Osteoblast (primary cell): Measurements from ENCODE around the gene ST3GAL6. TPM values are rescaled to one million over a fixed set of nuclear protein-coding genes. Genes with fewer than 3 reads are reported as not detected.

Source experiments
- DNase-seq: peaks from one replicate; pipeline ENCODE4 v3.0.0; 2011; ENCODE audit warnings: low spot score, mixed read lengths; ENCODE audit not compliant: insufficient read length; ENCODE audit errors: missing footprints
- H2AFZ ChIP-seq: 2 replicates; pipeline ENCODE4 v1.6.0; 2011; ENCODE audit warnings: mild to moderate bottlenecking, low read length
- H3K27ac ChIP-seq: 2 replicates; pipeline ENCODE4 v1.5.1; 2011; ENCODE audit warnings: mild to moderate bottlenecking, low read depth, low read length, moderate library complexity
- H3K27me3 ChIP-seq: 2 replicates; pipeline ENCODE4 v1.6.0; 2012; ENCODE audit warnings: mild to moderate bottlenecking, control low read depth, inconsistent platforms, low read length, moderate library complexity; ENCODE audit not compliant: insufficient read depth
- H3K36me3 ChIP-seq: 2 replicates; pipeline ENCODE4 v1.5.1; 2011; ENCODE audit warnings: mild to moderate bottlenecking, low read length, control low read depth, moderate library complexity; ENCODE audit not compliant: insufficient read depth
- H3K4me1 ChIP-seq: 2 replicates; pipeline ENCODE4 v1.5.1; 2011; ENCODE audit warnings: mild to moderate bottlenecking, low read length, control low read depth, moderate library complexity; ENCODE audit not compliant: insufficient read depth
- H3K4me2 ChIP-seq: 2 replicates; pipeline ENCODE4 v1.6.0; 2011; ENCODE audit warnings: mild to moderate bottlenecking, low read length; ENCODE audit not compliant: insufficient read depth
- H3K4me3 ChIP-seq: fragments of 200-600 bp; sonication (generic); 3 replicates; pipeline ENCODE4 v1.5.1; 2012; ENCODE audit warnings: mild to moderate bottlenecking, low read length, inconsistent platforms; ENCODE audit not compliant: insufficient read depth
- H3K79me2 ChIP-seq: 2 replicates; pipeline ENCODE4 v1.6.0; 2012; ENCODE audit warnings: mild to moderate bottlenecking, low read length, control low read depth, inconsistent platforms; ENCODE audit not compliant: insufficient read depth
- H3K9me3 ChIP-seq: 2 replicates; pipeline ENCODE4 v1.5.1; 2011; ENCODE audit warnings: low read depth, low read length, control low read depth
- H4K20me1 ChIP-seq: 2 replicates; pipeline ENCODE4 v1.6.0; 2012; ENCODE audit warnings: mild to moderate bottlenecking, low read length, control low read depth; ENCODE audit not compliant: insufficient read depth
- CTCF ChIP-seq: IDR thresholded peaks from 2 replicates; pipeline ENCODE4 v1.5.1; 2011; ENCODE audit warnings: mild to moderate bottlenecking, low read depth, low read length, moderate library complexity; ENCODE audit errors: extremely low read depth
- total RNA-seq: library from RNA; depleted of rRNA; stranded (reverse); fragments of >200 nt; gene quantifications from 2 replicates; pipeline ENCODE4 v1.2.3, GENCODE V29; 2012

Gene ST3GAL6
- total RNA-seq, 1 donor = 2.2 TPM

GRCh38 chr3:98743071-98743470 is 20.1 kb upstream of the ST3GAL6 start:
- no peak for DNase-seq
- H3K27me3 ChIP-seq = peaks cover 6% of the 10 kb centered on the region
- no peak overlapping the region for H3K27ac ChIP-seq
- no peak overlapping the region for H3K4me3 ChIP-seq
- H3K79me2 ChIP-seq = peaks cover 11% of the 10 kb centered on the region
- H2AFZ ChIP-seq = no peak overlapping the region
- H3K36me3 ChIP-seq = no peaks in the 10 kb centered on the region
- no peaks in the 10 kb centered on the region for H3K4me1 ChIP-seq
- H3K4me2 ChIP-seq = no peak overlapping the region
- TF ChIP-seq CTCF = no peak
- H4K20me1 ChIP-seq = no peaks in the 10 kb centered on the region
- no peaks in the 10 kb centered on the region for H3K9me3 ChIP-seq

- Histone ChIP-seq H3K27ac (no peak overlapping the region), H3K4me1 (no peaks in the 10 kb centered on the region), H3K4me3 (no peak overlapping the region), H3K27me3 (peaks cover 9% of the 10 kb centered on the region), H3K9me3 (no peaks in the 10 kb centered on the region), H3K4me2 (no peak overlapping the region), H2AFZ (no peak overlapping the region), H3K36me3 (no peaks in the 10 kb centered on the region), H3K79me2 (peaks cover 14% of the 10 kb centered on the region), H4K20me1 (no peaks in the 10 kb centered on the region)
- no peak for DNase-seq
- no peak for TF ChIP-seq CTCF
Observed at GRCh38 chr3:98744283-98744682, 18.9 kb upstream of the ST3GAL6 start.

GRCh38 chr3:98745718-98746117 is 17.4 kb upstream of the ST3GAL6 start:
- Histone ChIP-seq H4K20me1 (no peaks in the 10 kb centered on the region), H3K36me3 (no peaks in the 10 kb centered on the region), H2AFZ (no peak overlapping the region), H3K4me1 (no peaks in the 10 kb centered on the region), H3K79me2 (peaks cover 14% of the 10 kb centered on the region), H3K27me3 (peaks cover 4% of the 10 kb centered on the region), H3K4me2 (no peak overlapping the region), H3K4me3 (no peak overlapping the region), H3K27ac (no peak overlapping the region), H3K9me3 (no peaks in the 10 kb centered on the region)
- no peak for TF ChIP-seq CTCF
- no peak for DNase-seq

- Histone ChIP-seq H2AFZ (no peak overlapping the region), H3K79me2 (peaks cover 14% of the 10 kb centered on the region), H3K4me3 (no peak overlapping the region), H3K27me3 (peaks cover 4% of the 10 kb centered on the region), H3K9me3 (no peaks in the 10 kb centered on the region), H3K36me3 (no peaks in the 10 kb centered on the region), H3K4me1 (no peaks in the 10 kb centered on the region), H4K20me1 (no peaks in the 10 kb centered on the region), H3K4me2 (no peak overlapping the region), H3K27ac (no peak overlapping the region)
- TF ChIP-seq CTCF = no peak
- DNase-seq = no peak
Observed at GRCh38 chr3:98746122-98746521, 17.0 kb upstream of the ST3GAL6 start.
